Gastroesophageal sphincter (tissue), 3 donors: Measurements from ENCODE around the gene FHOD3.

Source experiments
- POLR2A ChIP-seq, 2 donors: fragments of 450-650 bp; IDR thresholded peaks; one replicate each; pipeline ENCODE4 v1.6.1; 2017; ENCODE audit warnings: antibody characterized with exemption in 2 of 2, mild to moderate bottlenecking in 2 of 2, moderate library complexity in 1 of 2
- POLR2AphosphoS5 ChIP-seq: sonication (generic); formaldehyde crosslinking; IDR thresholded peaks from one replicate; pipeline ENCODE4 v1.6.1; 2017; ENCODE audit warnings: antibody characterized with exemption
- TF ChIP-seq, protein P1 (sequence below), 4 experiments: fragments of 200-600 bp in 2 of 4; fragments of 450-650 bp in 2 of 4; sonication (generic) in 1 of 4; IDR thresholded peaks; one replicate each; pipeline ENCODE4 v1.5.1; 2017 to 2019; ENCODE audit warnings: antibody characterized with exemption in 4 of 4, mild to moderate bottlenecking in 2 of 4, moderate library complexity in 2 of 4

DNA sequence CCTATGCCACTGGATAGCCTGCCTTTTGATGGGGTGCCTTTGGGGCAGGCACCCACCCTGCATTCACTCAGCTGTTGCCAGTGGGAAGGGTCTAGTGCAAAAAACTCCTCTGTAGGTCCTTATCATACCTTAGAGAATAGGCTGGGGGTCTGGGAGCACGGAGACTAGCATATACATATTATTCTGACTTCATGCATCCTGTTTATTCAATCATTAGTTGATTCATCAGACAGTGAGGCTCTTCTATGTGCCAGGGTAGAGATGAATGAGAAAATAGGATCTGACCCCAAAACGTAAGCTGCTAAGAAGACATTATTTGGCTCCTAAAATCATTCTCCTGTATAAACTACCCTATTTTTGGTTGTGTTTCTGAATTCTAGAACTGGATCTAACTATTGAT is 378.0 kb downstream of the FHOD3 start:
- TF ChIP-seq, protein P1, sequence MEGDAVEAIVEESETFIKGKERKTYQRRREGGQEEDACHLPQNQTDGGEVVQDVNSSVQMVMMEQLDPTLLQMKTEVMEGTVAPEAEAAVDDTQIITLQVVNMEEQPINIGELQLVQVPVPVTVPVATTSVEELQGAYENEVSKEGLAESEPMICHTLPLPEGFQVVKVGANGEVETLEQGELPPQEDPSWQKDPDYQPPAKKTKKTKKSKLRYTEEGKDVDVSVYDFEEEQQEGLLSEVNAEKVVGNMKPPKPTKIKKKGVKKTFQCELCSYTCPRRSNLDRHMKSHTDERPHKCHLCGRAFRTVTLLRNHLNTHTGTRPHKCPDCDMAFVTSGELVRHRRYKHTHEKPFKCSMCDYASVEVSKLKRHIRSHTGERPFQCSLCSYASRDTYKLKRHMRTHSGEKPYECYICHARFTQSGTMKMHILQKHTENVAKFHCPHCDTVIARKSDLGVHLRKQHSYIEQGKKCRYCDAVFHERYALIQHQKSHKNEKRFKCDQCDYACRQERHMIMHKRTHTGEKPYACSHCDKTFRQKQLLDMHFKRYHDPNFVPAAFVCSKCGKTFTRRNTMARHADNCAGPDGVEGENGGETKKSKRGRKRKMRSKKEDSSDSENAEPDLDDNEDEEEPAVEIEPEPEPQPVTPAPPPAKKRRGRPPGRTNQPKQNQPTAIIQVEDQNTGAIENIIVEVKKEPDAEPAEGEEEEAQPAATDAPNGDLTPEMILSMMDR (IDR thresholded peaks at IDR 0.05) = no peak
- no peak for TF ChIP-seq POLR2AphosphoS5
- TF ChIP-seq POLR2A (IDR thresholded peaks at IDR 0.05) = no peak
